Smooth muscle cell (in vitro differentiated cells): ENCODE measurements around the gene NHEJ1. TPM values are rescaled to one million over a fixed set of nuclear protein-coding genes. Genes with fewer than 3 reads are reported as not detected.

Experiments used
- DNase-seq: peaks from one replicate; lab custom pipeline; 2025; ENCODE audit not compliant: unreplicated experiment; lab: John Stamatoyannopoulos, UW
- H2AFZ ChIP-seq: fragments of 200-600 bp; sonication (generic); 2 replicates; pipeline ENCODE4 v1.6.0; 2016; ENCODE audit warnings: antibody characterized with exemption, low read depth, mild to moderate bottlenecking
- H3F3A ChIP-seq: fragments of 200-600 bp; sonication (generic); 2 replicates; pipeline ENCODE4 v1.6.0; 2017; ENCODE audit warnings: antibody characterized with exemption, low read depth
- H3K27ac ChIP-seq: fragments of 200-600 bp; sonication (generic); 2 replicates; pipeline ENCODE4 v1.5.1; 2016; ENCODE audit warnings: low read depth, mild to moderate bottlenecking
- H3K27me3 ChIP-seq: fragments of 200-600 bp; sonication (generic); 2 replicates; pipeline ENCODE4 v1.6.1; 2016; ENCODE audit warnings: low read depth, mild to moderate bottlenecking
- H3K36me3 ChIP-seq: fragments of 200-600 bp; sonication (generic); 2 replicates; pipeline ENCODE4 v1.5.1; 2016; ENCODE audit warnings: low read depth
- H3K4me1 ChIP-seq: fragments of 200-600 bp; sonication (generic); 2 replicates; pipeline ENCODE4 v1.5.1; 2016; ENCODE audit warnings: low read depth
- H3K4me2 ChIP-seq: fragments of 200-600 bp; sonication (generic); 2 replicates; pipeline ENCODE4 v1.6.0; 2016; ENCODE audit warnings: mild to moderate bottlenecking
- H3K4me3 ChIP-seq: fragments of 200-600 bp; sonication (generic); 2 replicates; pipeline ENCODE4 v1.5.1; 2016; ENCODE audit warnings: mild to moderate bottlenecking
- H3K79me2 ChIP-seq: fragments of 200-600 bp; sonication (generic); 2 replicates; pipeline ENCODE4 v1.6.0; 2016; ENCODE audit warnings: low read depth, mild to moderate bottlenecking
- H3K9ac ChIP-seq: fragments of 200-600 bp; sonication (generic); 2 replicates; pipeline ENCODE4 v1.6.0; 2016; ENCODE audit warnings: low read depth
- H3K9me3 ChIP-seq: fragments of 200-600 bp; sonication (generic); replicated peaks from 2 replicates; pipeline ENCODE4 v1.5.1; 2016; ENCODE audit warnings: low read depth
- H4K20me1 ChIP-seq: fragments of 200-600 bp; sonication (generic); 2 replicates; pipeline ENCODE4 v1.6.0; 2016; ENCODE audit warnings: low read depth
- WGBS: methylation state at CpG from one replicate; pipeline ENCODE4 v1.1.7; 2016; ENCODE audit warnings: low lambda C conversion rate; 5-methylcytosine and 5-hydroxymethylcytosine counted together
- polyA plus RNA-seq: library from polyadenylated mRNA; unstranded; fragments of >200 nt; fragmentation: Nextera tagmentation; extraction: Ambion mirVana; gene quantifications from 2 replicates; pipeline ENCODE4 v1.2.1, GENCODE V29; 2016
- total RNA-seq: library from RNA; depleted of rRNA; stranded (reverse); fragments of >200 nt; gene quantifications from 2 replicates; pipeline ENCODE4 v1.2.3, GENCODE V29; 2014
- TF ChIP-seq, protein P1 (sequence below): fragments of 200-600 bp; sonication (generic); IDR thresholded peaks from 2 replicates; pipeline ENCODE4 v1.5.1; 2017; ENCODE audit warnings: borderline replicate concordance, mild to moderate bottlenecking, antibody characterized with exemption; ENCODE audit not compliant: insufficient read depth, poor library complexity, severe bottlenecking

NHEJ1 gene
- total and polyA plus RNA-seq, 2 experiments from 2014 or later, result 6.0 to 8.5 TPM

DNA sequence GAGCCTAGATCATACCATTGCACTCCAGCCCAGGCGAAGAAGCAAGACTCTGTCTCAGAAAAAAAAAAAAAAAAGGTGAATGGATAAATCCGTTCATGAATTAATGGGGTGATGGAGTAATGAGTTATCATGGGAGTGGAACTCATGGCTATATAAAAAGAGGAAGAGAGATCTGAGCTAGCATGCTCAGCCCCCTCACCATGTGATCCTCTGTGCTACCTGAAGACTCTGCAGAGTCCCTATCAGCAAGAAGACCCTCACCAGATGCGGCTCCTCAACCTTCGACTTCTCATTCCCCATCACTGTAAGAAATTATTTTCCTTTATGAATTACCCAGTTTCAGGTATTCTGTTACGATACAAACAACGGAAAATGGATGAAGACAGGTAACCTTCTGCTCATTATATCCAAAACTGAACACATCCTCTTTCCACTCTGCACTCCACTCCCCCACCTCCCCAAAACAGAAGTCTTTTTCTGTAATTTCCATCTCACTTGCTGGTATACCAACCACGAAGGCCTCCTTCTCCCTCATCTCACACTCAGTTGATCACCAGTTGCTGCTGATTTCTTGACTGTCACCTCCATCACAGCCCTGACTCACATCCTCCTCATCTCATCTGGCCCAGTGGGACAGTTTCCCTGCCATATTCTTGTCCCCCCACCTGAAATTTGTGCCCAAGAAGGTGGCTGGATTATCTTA lies 26.3 kb upstream of the NHEJ1 start:
- Histone ChIP-seq H3K27ac (no peak overlapping the region), H3K79me2 (no peaks in the 10 kb centered on the region), H3K9me3 (no peaks in the 10 kb centered on the region), H3K36me3 (no peaks in the 10 kb centered on the region), H3K4me2 (no peak overlapping the region), H3K9ac (no peak overlapping the region), H3F3A (no peaks in the 10 kb centered on the region), H3K27me3 (no peaks in the 10 kb centered on the region), H3K4me1 (no peaks in the 10 kb centered on the region), H3K4me3 (no peak overlapping the region), H2AFZ (no peak overlapping the region), H4K20me1 (no peaks in the 10 kb centered on the region)
- DNase-seq, result no peak
- 85% methylated on average over 7 of the region's 7 CpGs for WGBS
- TF ChIP-seq, protein P1, sequence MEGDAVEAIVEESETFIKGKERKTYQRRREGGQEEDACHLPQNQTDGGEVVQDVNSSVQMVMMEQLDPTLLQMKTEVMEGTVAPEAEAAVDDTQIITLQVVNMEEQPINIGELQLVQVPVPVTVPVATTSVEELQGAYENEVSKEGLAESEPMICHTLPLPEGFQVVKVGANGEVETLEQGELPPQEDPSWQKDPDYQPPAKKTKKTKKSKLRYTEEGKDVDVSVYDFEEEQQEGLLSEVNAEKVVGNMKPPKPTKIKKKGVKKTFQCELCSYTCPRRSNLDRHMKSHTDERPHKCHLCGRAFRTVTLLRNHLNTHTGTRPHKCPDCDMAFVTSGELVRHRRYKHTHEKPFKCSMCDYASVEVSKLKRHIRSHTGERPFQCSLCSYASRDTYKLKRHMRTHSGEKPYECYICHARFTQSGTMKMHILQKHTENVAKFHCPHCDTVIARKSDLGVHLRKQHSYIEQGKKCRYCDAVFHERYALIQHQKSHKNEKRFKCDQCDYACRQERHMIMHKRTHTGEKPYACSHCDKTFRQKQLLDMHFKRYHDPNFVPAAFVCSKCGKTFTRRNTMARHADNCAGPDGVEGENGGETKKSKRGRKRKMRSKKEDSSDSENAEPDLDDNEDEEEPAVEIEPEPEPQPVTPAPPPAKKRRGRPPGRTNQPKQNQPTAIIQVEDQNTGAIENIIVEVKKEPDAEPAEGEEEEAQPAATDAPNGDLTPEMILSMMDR, result no peak

DNA sequence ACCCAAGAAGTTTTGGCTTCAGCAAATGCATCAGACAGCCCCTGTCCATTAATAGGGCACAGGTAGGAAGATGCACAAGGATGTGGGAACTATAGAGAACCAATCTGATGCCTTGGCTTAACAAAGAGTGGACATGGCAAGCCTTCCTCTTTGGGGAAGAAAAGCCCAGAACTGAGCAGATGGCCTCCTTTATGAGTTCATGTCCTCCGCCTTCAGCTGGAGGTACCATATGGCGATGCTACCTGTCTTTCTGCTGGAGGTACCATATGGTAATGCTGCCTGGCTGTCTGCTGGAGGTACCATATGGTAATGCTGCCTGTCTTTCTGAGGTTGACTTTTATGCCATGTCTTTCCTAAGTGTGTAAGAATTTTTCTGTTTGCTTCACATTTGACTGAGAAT lies 23.5 kb upstream of the NHEJ1 start:
- no peak for DNase-seq
- no peaks in the 10 kb centered on the region for H3K9me3 ChIP-seq
- H4K20me1 ChIP-seq, result peaks cover 2% of the 10 kb centered on the region
- H3F3A ChIP-seq, result no peaks in the 10 kb centered on the region
- 97% methylated on average over 2 of the region's 2 CpGs for WGBS
- peaks cover 6% of the 10 kb centered on the region for H3K79me2 ChIP-seq
- no peak overlapping the region for H3K27ac ChIP-seq
- TF ChIP-seq, protein P1, result no peak
- no peak overlapping the region for H3K9ac ChIP-seq
- H3K4me3 ChIP-seq, result no peak overlapping the region
- H2AFZ ChIP-seq, result no peak overlapping the region
- no peaks in the 10 kb centered on the region for H3K36me3 ChIP-seq
- no peaks in the 10 kb centered on the region for H3K27me3 ChIP-seq
- H3K4me2 ChIP-seq, result no peak overlapping the region
- H3K4me1 ChIP-seq, result no peaks in the 10 kb centered on the region

DNA sequence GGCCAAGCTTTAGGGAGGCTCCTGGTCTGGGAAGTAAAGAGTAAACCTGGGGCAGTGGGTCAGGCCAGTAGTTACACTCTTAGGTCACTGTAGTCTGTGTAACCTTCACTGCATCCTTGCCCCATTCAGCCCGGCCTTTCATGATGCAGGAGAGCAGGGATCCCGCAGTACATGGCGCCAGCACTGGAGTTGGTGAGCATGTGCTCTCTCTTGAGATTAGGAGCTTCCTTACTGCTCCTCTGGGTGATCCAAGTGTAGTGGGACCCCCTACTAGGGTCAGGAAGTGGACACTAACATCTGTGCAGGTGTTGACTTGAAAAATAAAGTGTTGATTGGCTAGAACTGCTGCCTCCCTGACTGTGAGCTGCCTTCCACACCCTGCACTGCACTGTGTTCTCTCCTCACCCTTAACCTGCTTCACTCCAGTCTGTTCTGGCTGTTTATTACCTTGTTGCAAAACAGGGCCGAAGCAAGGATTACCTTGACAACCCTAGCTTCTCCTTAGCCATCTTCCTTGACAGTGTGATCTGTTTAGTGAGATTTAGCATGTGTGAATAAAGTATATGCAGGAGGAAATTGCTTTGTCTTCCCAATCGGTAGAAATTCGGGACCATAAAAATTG lies 22.6 kb upstream of the NHEJ1 start:
- no peaks in the 10 kb centered on the region for H3K27me3 ChIP-seq
- H3K9ac ChIP-seq, result no peak overlapping the region
- whole genome bisulfite sequencing, result 96% methylated on average over 6 of the region's 6 CpGs
- TF ChIP-seq, protein P1, result no peak
- H3K36me3 ChIP-seq, result no peaks in the 10 kb centered on the region
- no peak overlapping the region for H3K4me3 ChIP-seq
- no peaks in the 10 kb centered on the region for H3K4me1 ChIP-seq
- H3K4me2 ChIP-seq, result no peak overlapping the region
- peaks cover 14% of the 10 kb centered on the region for H3K79me2 ChIP-seq
- H2AFZ ChIP-seq, result no peak overlapping the region
- DNase-seq, result no peak
- no peaks in the 10 kb centered on the region for H3F3A ChIP-seq
- H3K9me3 ChIP-seq, result no peaks in the 10 kb centered on the region
- H4K20me1 ChIP-seq, result peaks cover 7% of the 10 kb centered on the region
- no peak overlapping the region for H3K27ac ChIP-seq
